GM06990 (cell line): Measurements from ENCODE around the gene PSMB11.

Source experiments
- DNase-seq: peaks from one replicate; pipeline ENCODE4 v3.0.0-alpha.2; 2011; ENCODE audit not compliant: insufficient read length; ENCODE audit errors: extremely low read depth
- H3K27me3 ChIP-seq: replicated peaks from 2 replicates; pipeline ENCODE4 v1.6.0; 2011; ENCODE audit warnings: low read length; ENCODE audit not compliant: control insufficient read depth, insufficient read depth
- H3K36me3 ChIP-seq: 2 replicates; pipeline ENCODE4 v1.5.1; 2011; ENCODE audit warnings: low read length; ENCODE audit not compliant: control insufficient read depth, insufficient read depth
- H3K4me3 ChIP-seq: replicated peaks from 2 replicates; pipeline ENCODE4 v1.5.1; 2011; ENCODE audit warnings: low read depth, mild to moderate bottlenecking, control low read depth, low read length
- TF ChIP-seq, protein P1 (sequence below): IDR thresholded peaks from 2 replicates; pipeline ENCODE4 v1.5.1; 2011; ENCODE audit warnings: low read length, control low read depth, mild to moderate bottlenecking, inconsistent platforms; ENCODE audit not compliant: insufficient read depth, poor library complexity, severe bottlenecking

The PSMB11 gene

DNA sequence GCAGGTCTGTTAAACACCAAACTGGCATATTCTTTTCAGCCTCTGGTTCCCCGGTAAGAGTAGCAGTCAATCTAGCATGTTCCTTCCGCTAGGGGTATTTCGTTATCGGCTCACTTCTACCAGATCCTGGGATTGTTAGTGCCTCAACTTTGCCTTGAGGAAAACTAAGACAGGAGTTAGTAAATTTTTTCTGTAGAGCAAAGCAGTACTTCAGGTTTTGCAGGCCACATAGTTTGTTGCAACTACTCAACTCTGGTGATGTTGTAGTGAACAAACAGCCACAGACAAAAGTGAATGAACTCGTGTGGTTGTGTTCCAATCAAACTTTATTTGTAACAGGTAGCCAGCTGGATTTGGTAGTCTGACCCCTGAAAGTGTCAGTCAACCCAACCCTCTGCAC, 21.6 kb downstream of the PSMB11 start:
- H3K27me3 ChIP-seq: no peaks in the 10 kb centered on the region
- DNase-seq: no peak
- TF ChIP-seq, protein P1, sequence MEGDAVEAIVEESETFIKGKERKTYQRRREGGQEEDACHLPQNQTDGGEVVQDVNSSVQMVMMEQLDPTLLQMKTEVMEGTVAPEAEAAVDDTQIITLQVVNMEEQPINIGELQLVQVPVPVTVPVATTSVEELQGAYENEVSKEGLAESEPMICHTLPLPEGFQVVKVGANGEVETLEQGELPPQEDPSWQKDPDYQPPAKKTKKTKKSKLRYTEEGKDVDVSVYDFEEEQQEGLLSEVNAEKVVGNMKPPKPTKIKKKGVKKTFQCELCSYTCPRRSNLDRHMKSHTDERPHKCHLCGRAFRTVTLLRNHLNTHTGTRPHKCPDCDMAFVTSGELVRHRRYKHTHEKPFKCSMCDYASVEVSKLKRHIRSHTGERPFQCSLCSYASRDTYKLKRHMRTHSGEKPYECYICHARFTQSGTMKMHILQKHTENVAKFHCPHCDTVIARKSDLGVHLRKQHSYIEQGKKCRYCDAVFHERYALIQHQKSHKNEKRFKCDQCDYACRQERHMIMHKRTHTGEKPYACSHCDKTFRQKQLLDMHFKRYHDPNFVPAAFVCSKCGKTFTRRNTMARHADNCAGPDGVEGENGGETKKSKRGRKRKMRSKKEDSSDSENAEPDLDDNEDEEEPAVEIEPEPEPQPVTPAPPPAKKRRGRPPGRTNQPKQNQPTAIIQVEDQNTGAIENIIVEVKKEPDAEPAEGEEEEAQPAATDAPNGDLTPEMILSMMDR: no peak
- no peak overlapping the region for H3K4me3 ChIP-seq
- peaks cover 47% of the 10 kb centered on the region for H3K36me3 ChIP-seq

DNA sequence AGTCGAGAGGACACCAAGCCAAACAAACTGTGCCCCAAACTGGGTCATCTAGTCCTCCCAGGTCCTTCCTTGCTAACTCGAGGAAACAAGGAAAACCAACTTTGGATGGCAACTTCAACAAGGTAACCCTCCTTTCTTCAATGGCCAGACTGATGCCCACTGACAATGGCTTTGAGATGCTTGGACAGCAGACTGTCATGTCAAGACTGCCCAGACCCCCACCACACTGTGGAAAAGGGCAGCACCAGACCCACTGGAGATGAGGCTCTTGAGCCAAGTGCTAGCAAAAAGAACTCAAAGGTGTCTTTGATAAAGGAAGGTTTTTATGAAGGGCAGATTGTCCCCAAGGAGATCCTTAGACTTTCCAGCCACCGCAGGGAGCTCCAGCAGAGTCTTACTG, 24.4 kb downstream of the PSMB11 start:
- no peak overlapping the region for H3K4me3 ChIP-seq
- peaks cover 39% of the 10 kb centered on the region for H3K36me3 ChIP-seq
- no peaks in the 10 kb centered on the region for H3K27me3 ChIP-seq
- TF ChIP-seq, protein P1: no peak
- no peak for DNase-seq

DNA sequence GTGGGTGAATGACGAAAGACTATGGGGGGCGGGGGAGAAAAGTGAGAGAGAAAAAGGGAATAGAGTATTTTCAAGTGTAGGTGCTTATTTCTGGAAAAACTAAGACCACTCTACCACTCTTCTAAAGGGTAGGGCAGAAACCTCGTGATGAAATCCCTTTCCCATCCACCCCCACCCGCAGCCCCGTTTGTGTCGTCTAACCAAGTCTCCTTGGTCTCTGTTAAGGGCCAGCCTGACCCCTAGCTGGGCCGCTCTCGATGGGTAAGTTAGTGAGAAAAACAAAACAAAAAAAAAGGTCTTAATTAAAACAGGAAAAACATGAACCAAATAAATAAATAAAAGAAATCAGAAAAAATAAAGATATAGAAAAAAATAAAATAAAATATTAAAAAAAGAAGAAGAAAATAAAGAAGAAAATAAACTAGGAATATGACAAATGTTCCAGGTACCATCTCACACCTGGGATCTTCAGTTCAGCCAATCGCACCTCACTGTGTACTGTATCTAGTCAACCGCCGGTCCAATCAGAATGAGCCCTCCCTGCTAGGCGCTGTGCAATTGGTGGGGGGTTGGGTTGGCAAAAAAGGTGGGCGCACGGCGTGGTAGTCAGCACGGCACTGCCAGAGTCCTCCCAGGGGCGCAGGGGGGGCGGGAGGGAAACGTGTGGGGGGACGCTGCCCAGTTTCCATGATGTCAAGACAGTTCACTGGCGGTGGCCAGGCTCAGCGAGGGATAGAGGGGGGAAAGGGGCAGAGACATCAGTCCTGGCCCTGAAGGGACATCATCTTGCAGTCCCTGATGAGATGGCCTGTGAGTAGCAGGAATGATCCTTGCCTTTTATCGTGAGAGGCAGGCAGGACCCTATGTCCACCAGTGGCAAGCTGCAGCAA, 25.1 kb downstream of the PSMB11 start:
- no peak overlapping the region for H3K4me3 ChIP-seq
- no peak for DNase-seq
- TF ChIP-seq, protein P1: no peak
- H3K27me3 ChIP-seq: no peaks in the 10 kb centered on the region
- peaks cover 38% of the 10 kb centered on the region for H3K36me3 ChIP-seq

DNA sequence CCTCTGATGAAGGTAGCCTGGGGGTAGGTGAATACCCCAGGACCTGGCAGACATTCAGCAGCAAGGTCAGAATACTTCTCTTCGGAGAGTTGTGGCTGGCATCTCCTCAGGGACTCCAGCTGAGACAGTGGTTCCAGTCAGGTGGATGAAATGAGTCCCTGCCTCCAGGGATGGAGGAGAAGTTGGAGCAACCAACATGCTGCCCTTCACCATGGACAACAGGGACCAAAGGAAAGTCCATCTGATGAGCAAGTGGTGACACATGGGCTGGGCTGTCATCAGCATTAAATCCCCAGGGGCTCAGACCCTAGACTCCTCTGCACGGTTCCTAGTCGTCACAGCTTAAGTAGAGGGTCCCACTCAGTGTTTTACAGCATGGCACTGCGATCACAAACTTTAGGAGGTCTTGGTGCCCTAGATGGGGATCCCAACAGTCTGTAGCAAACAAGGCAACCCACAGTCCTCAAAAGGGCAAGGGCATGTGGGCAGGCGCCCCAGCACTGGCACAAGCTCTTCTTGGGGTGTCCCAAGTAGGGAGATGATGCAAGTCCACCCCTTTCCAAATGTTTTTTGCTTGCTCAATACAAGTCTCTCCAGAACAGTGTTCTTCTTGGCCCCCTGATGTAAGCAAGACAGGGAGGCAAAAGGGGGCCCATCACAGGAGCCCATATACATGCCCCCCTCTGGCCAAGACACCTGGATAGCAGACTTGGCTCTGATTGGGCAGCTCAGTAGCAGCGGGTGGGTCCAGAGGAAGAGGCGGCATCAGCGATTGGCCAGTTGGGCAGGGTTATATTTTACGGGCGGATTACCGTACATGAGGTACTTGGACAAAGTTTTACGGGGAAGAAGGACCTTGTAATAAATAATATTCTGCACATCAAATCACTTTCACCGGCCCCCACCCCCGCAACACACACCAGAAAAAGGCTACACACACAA, 26.1 kb downstream of the PSMB11 start:
- H3K4me3 ChIP-seq: no peak overlapping the region
- peaks cover 34% of the 10 kb centered on the region for H3K36me3 ChIP-seq

DNA sequence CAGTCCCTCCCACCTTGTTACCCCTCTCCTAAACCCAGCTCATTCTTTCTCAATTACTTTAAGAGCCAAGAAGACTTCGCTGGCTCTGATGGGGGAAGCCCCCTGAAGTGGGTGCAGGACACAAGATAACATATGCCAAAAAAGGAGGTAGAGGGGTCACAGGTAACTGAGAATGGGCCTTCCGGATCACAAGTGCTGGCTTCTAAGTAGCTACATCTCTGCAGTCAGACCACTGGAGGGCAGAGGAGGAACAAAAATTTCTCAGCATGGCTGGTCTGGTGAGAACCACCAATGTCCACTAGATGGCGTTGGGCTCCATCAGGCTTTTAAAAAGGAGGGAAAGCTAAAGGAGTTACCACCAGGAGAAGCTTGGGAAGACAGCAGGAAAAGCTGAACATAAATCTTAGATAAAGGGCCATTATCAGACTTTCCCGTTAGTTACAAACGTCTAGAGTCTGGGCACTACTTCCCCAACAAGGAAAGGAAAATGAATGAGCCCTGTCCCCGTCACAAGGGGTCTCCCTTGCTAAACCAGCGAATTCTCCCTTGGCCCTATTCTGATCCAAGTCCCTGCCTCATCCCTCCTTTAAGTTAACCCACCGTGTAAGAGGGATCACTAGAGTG, 26.9 kb downstream of the PSMB11 start:
- TF ChIP-seq, protein P1: peak; percentile 99
- no peak for DNase-seq
- no peak overlapping the region for H3K4me3 ChIP-seq
- peaks cover 28% of the 10 kb centered on the region for H3K36me3 ChIP-seq
- H3K27me3 ChIP-seq: no peaks in the 10 kb centered on the region

More for the DNA sequence above, 26.1 kb downstream of the PSMB11 start:
- DNase-seq: no peak
- H3K27me3 ChIP-seq: no peaks in the 10 kb centered on the region
- TF ChIP-seq, protein P1: no peak
